HG03159 (cell line): ENCODE data around the gene PIGR.
"Not testable (repeated sequence)": the region's sequence is repeated elsewhere in the genome, so short reads cannot be mapped to it uniquely, and the experiment has no call there.

Experiments
- ATAC-seq: cut with Tn5 transposase; IDR thresholded peaks from one replicate; pipeline ENCODE4 v1.9.1; 2021; ENCODE audit warnings: mild to moderate bottlenecking, moderate library complexity; ENCODE audit not compliant: unreplicated experiment

PIGR gene

GRCh38 chr1:206935491-206936067, 10.7 kb downstream of the PIGR start:
- no peak for ATAC-seq

- no peak for ATAC-seq
These were observed 12.8 kb downstream of the PIGR start for GRCh38 chr1:206933333-206933945.

- ATAC-seq: no peak
These were observed 14.1 kb downstream of the PIGR start for GRCh38 chr1:206932177-206932576.

GRCh38 chr1:206931709-206932108, 14.6 kb downstream of the PIGR start:
- no peak for ATAC-seq

GRCh38 chr1:206930210-206930798, 16.0 kb downstream of the PIGR start:
- peak; percentile 63 for ATAC-seq

- ATAC-seq: no peak
These were observed 16.7 kb downstream of the PIGR start for GRCh38 chr1:206929524-206929923.

- ATAC-seq: no peak
These were observed 20.0 kb downstream of the PIGR start for GRCh38 chr1:206926286-206926685.

- ATAC-seq: peak; percentile 63
These were observed 21.0 kb downstream of the PIGR start for GRCh38 chr1:206925106-206925736.

GRCh38 chr1:206924592-206925105, 21.6 kb downstream of the PIGR start:
- peak; percentile 13 for ATAC-seq

- ATAC-seq: not testable (repeated sequence)
These were observed 22.2 kb downstream of the PIGR start for GRCh38 chr1:206923961-206924557.

- peak; percentile 43 for ATAC-seq
These were observed 23.0 kb downstream of the PIGR start for GRCh38 chr1:206923009-206923960.

- ATAC-seq: no peak
These were observed 23.7 kb downstream of the PIGR start for GRCh38 chr1:206922524-206922923.

- ATAC-seq: no peak
These were observed 24.4 kb downstream of the PIGR start, which contains the start of gene FCMR for GRCh38 chr1:206921772-206922265. FCMR (minus strand) TSS chr1:206921941; CDS start chr1:206921854, 87 bp downstream.

- ATAC-seq: no peak
These were observed 28.2 kb downstream of the PIGR start for GRCh38 chr1:206918076-206918475.

- ATAC-seq: no peak
These were observed 30.1 kb downstream of the PIGR start for GRCh38 chr1:206916000-206916709.

- no peak for ATAC-seq
These were observed 31.1 kb downstream of the PIGR start for GRCh38 chr1:206915030-206915735.

- no peak for ATAC-seq
These were observed 32.3 kb downstream of the PIGR start for GRCh38 chr1:206913766-206914537.
